Transverse colon (tissue), 1 donor: ENCODE data around the gene GPT2.

Experiments
- EP300 ChIP-seq: sonication (generic); formaldehyde crosslinking; IDR thresholded peaks from one replicate; pipeline ENCODE4 v1.6.1; 2017; ENCODE audit warnings: antibody characterized with exemption, low read depth
- POLR2A ChIP-seq: fragments of 450-650 bp; IDR thresholded peaks from one replicate; pipeline ENCODE4 v1.6.1; 2016; ENCODE audit warnings: antibody characterized with exemption, mild to moderate bottlenecking, moderate library complexity

- TF ChIP-seq POLR2A (no peak), EP300 (no peak)
These were observed 64.5 kb downstream of the GPT2 start for GRCh38 chr16:46948548-46949166.
